Uterus (tissue), 4 donors: ENCODE measurements around the gene RANBP3. TPM values are rescaled to one million over a fixed set of nuclear protein-coding genes. Genes with fewer than 3 reads are reported as not detected.

Experiments
- DNase-seq, 2 donors: peaks; one replicate each; pipeline ENCODE4 v3.0.0-alpha.2; 2019 to 2020
- H3K27ac ChIP-seq, 2 donors: fragments of 200-600 bp; sonication (generic); 1 replicate in 1 of 2; 2 replicates in 1 of 2; pipeline ENCODE4 v1.5.1; 2016 to 2018
- H3K27me3 ChIP-seq, 2 donors: fragments of 200-600 bp; sonication (generic); one replicate each; pipeline ENCODE4 v1.5.1; 2018 to 2019; ENCODE audit warnings: control low read depth in 1 of 2
- H3K36me3 ChIP-seq, 2 donors: fragments of 200-600 bp; sonication (generic); one replicate each; pipeline ENCODE4 v1.5.1; 2019; ENCODE audit warnings: control low read depth in 1 of 2
- H3K4me1 ChIP-seq, 2 donors: fragments of 200-600 bp; sonication (generic); one replicate each; pipeline ENCODE4 v1.5.1; 2018 to 2019; ENCODE audit warnings: control low read depth in 1 of 2
- H3K4me3 ChIP-seq, 2 donors: fragments of 200-600 bp; sonication (generic); 1 replicate in 1 of 2; 2 replicates in 1 of 2; pipeline ENCODE4 v1.5.1; 2018 to 2019; ENCODE audit warnings: mild to moderate bottlenecking in 1 of 2
- H3K9me3 ChIP-seq, 2 donors: fragments of 200-600 bp; sonication (generic); one replicate each; pipeline ENCODE4 v1.5.1; 2019; ENCODE audit warnings: control low read depth in 1 of 2
- CTCF ChIP-seq, 4 experiments: fragments of 200-600 bp in 2 of 4; fragments of 450-650 bp in 2 of 4; sonication (generic) in 2 of 4; IDR thresholded peaks; one replicate each; pipeline ENCODE4 v1.5.1; 2016 to 2019; ENCODE audit warnings: antibody characterized with exemption in 4 of 4, mild to moderate bottlenecking in 2 of 4, moderate library complexity in 1 of 4
- POLR2A ChIP-seq, 2 donors: fragments of 450-650 bp; IDR thresholded peaks; one replicate each; pipeline ENCODE4 v1.6.1; 2016; ENCODE audit warnings: antibody characterized with exemption in 2 of 2, mild to moderate bottlenecking in 1 of 2, moderate library complexity in 1 of 2
- intact Hi-C: fragments of 100-400 bp; cut with DNase I; formaldehyde crosslinking; loops from one replicate; pipeline ENCODE4 v1.15.1; 2023; ENCODE audit warnings: low total_unique reads
- total RNA-seq, 4 donors: library from RNA; depleted of rRNA in 3 of 4; stranded (reverse); fragments of >200 nt in 3 of 4; gene quantifications; one replicate each; pipeline versions ENCODE4 v1.1.0 to v1.2.4, GENCODE V29; 2014 to 2023
- donor health status: DM: yes; HTN: yes; CAD: no.

The RANBP3 gene
- total RNA-seq, 4 donors from 2014 or later = 40.9 to 98.1 (median 48.5) TPM

- no peak overlapping the region for H3K4me3 ChIP-seq
- H3K4me1 ChIP-seq = peaks cover 10 to 29% of the 10 kb centered on the region in 2 donors
- H3K36me3 ChIP-seq = no peaks in the 10 kb centered on the region
- H3K27ac ChIP-seq = peak overlapping the region in 1 of 2 donors; percentile 5
- no peak for DNase-seq
- no peaks in the 10 kb centered on the region for H3K27me3 ChIP-seq
- no peak for TF ChIP-seq POLR2A (IDR thresholded peaks at IDR 0.05)
- no peak for TF ChIP-seq CTCF (IDR thresholded peaks at IDR 0.05)
- H3K9me3 ChIP-seq = no peaks in the 10 kb centered on the region
- intact Hi-C loops = no loop called here
Observed at GRCh38 chr19:5950741-5951140, 27.2 kb downstream of the RANBP3 start.

- DNase-seq = no peak
- Histone ChIP-seq H3K27ac (peak overlapping the region; percentile 50 to 78), H3K4me3 (no peak overlapping the region), H3K27me3 (no peaks in the 10 kb centered on the region), H3K9me3 (no peaks in the 10 kb centered on the region), H3K36me3 (no peaks in the 10 kb centered on the region), H3K4me1 (peaks cover 10 to 29% of the 10 kb centered on the region in 2 donors)
- no peak for TF ChIP-seq POLR2A (IDR thresholded peaks at IDR 0.05)
- TF ChIP-seq CTCF (IDR thresholded peaks at IDR 0.05) = no peak
- intact Hi-C loops = no loop called here
Observed at GRCh38 chr19:5949792-5950305, 28.1 kb downstream of the RANBP3 start.

GRCh38 chr19:5948752-5949564 lies 29.0 kb downstream of the RANBP3 start:
- Histone ChIP-seq H3K4me3 (no peak overlapping the region), H3K27me3 (no peaks in the 10 kb centered on the region), H3K36me3 (no peaks in the 10 kb centered on the region), H3K9me3 (no peaks in the 10 kb centered on the region), H3K4me1 (peaks cover 10 to 29% of the 10 kb centered on the region in 2 donors), H3K27ac (peak overlapping the region; percentile 50 to 78)
- intact Hi-C loops = no loop called here
- TF ChIP-seq CTCF (IDR thresholded peaks at IDR 0.05) (no peak), POLR2A (IDR thresholded peaks at IDR 0.05) (no peak)
- no peak for DNase-seq

GRCh38 chr19:5947435-5947834 lies 30.5 kb downstream of the RANBP3 start:
- no peak for TF ChIP-seq CTCF (IDR thresholded peaks at IDR 0.05)
- no peak for TF ChIP-seq POLR2A (IDR thresholded peaks at IDR 0.05)
- no peaks in the 10 kb centered on the region for H3K9me3 ChIP-seq
- H3K27ac ChIP-seq = peak overlapping the region; percentile 50 to 78
- H3K36me3 ChIP-seq = no peaks in the 10 kb centered on the region
- no peaks in the 10 kb centered on the region for H3K27me3 ChIP-seq
- intact Hi-C loops = no loop called here
- H3K4me1 ChIP-seq = peaks cover 10 to 25% of the 10 kb centered on the region in 2 donors
- no peak overlapping the region for H3K4me3 ChIP-seq
- DNase-seq = peak; percentile 81 to 83

GRCh38 chr19:5943623-5944022 lies 34.3 kb downstream of the RANBP3 start:
- Histone ChIP-seq H3K9me3 (no peaks in the 10 kb centered on the region), H3K4me1 (peaks cover 0 to 9% of the 10 kb centered on the region in 2 donors), H3K27ac (peak overlapping the region; percentile 31 to 40), H3K4me3 (no peak overlapping the region), H3K27me3 (no peaks in the 10 kb centered on the region), H3K36me3 (no peaks in the 10 kb centered on the region)
- no peak for DNase-seq
- TF ChIP-seq CTCF (IDR thresholded peaks at IDR 0.05) = no peak
- no peak for TF ChIP-seq POLR2A (IDR thresholded peaks at IDR 0.05)
- intact Hi-C loops = no loop called here
